Articular chondrocyte of knee joint (primary cell): ENCODE data around the gene PRSS53. TPM values are rescaled to one million over a fixed set of nuclear protein-coding genes. Genes with fewer than 3 reads are reported as not detected.

Source experiments
- total RNA-seq: library from RNA; depleted of rRNA; stranded (reverse); fragments of >200 nt; gene quantifications from 2 replicates; pipeline ENCODE4 v1.2.3, GENCODE V29; 2012

PRSS53 gene
- total RNA-seq = 1.9 and 3.7 TPM in 2 replicates

GRCh38 chr16:31088459-31089183 is at the start of gene PRSS53:
TSS of gene PRSS53 (minus strand) at chr16:31088943. CDS start at chr16:31088809, 134 bp downstream.

GRCh38 chr16:31135535-31136286 is 47.0 kb upstream of the PRSS53 start, which contains the start of gene PRSS8:
TSS of gene PRSS8 (minus strand) at chr16:31135727. CDS start at chr16:31135498, 229 bp downstream.

GRCh38 chr16:31117384-31118222 is 28.9 kb upstream of the PRSS53 start, which contains the start of gene KAT8:
TSS of gene KAT8 (plus strand) at chr16:31117664. CDS start at chr16:31117682, 18 bp downstream.

GRCh38 chr16:31108035-31108793 is 19.5 kb upstream of the PRSS53 start, which contains the start of gene BCKDK:
TSS of gene BCKDK (plus strand) at chr16:31108386. CDS start at chr16:31109224, 838 bp downstream.

GRCh38 chr16:31094424-31095120 is 5.8 kb upstream of the PRSS53 start, which contains the start of gene VKORC1:
TSS of gene VKORC1 (minus strand) at chr16:31094797. CDS start at chr16:31094729, 68 bp downstream.

GRCh38 chr16:31073970-31074813 is 14.6 kb downstream of the PRSS53 start, which contains the start of the genes ZNF646 and ZNF668:
TSS of gene ZNF646 (plus strand) at chr16:31074422. CDS start at chr16:31076325, 1,903 bp downstream.
TSS of gene ZNF668 (minus strand) at chr16:31074240. CDS start at chr16:31064459, 9,781 bp downstream.

Other genes with a start within 250 kb of the PRSS53 start
- gene BCL7C, start 194.9 kb downstream of the PRSS53 start, total RNA-seq = 34.6 and 38.0 TPM in 2 replicates
- gene CTF1, start 192.3 kb downstream of the PRSS53 start, total RNA-seq = 2.4 and 2.6 TPM in 2 replicates
- gene FBXL19, start 165.4 kb downstream of the PRSS53 start, total RNA-seq = 11.5 and 12.0 TPM in 2 replicates
- gene ORAI3, start 139.9 kb downstream of the PRSS53 start, total RNA-seq = 34.4 and 37.7 TPM in 2 replicates
- gene SETD1A, start 131.2 kb downstream of the PRSS53 start, total RNA-seq = 2.5 and 4.0 TPM in 2 replicates
- gene HSD3B7, start 103.7 kb downstream of the PRSS53 start, total RNA-seq = 42.6 and 51.9 TPM in 2 replicates
- gene STX1B, start 78.3 kb downstream of the PRSS53 start, total RNA-seq = 1.4 and 2.1 TPM in 2 replicates
- 21.7 and 26.1 TPM in 2 replicates for gene STX4, start 55.4 kb downstream of the PRSS53 start, total RNA-seq
- gene ZNF668, start 14.7 kb downstream of the PRSS53 start, total RNA-seq = 7.8 and 10.9 TPM in 2 replicates
- gene ZNF646, start 14.5 kb downstream of the PRSS53 start, total RNA-seq = 12.4 and 13.2 TPM in 2 replicates
- 149 and 200 TPM in 2 replicates for gene VKORC1, start 5.9 kb upstream of the PRSS53 start, total RNA-seq
- gene BCKDK, start 19.4 kb upstream of the PRSS53 start, total RNA-seq = 32.0 and 32.5 TPM in 2 replicates
- 26.2 and 27.0 TPM in 2 replicates for gene KAT8, start 28.7 kb upstream of the PRSS53 start, total RNA-seq
- gene PRSS8, start 46.8 kb upstream of the PRSS53 start, total RNA-seq = not detected in 2 replicates
- 0.22 and 0.91 TPM in 2 replicates for gene PRSS36, start 61.1 kb upstream of the PRSS53 start, total RNA-seq
- gene FUS, start 91.2 kb upstream of the PRSS53 start, total RNA-seq = 39.7 and 45.1 TPM in 2 replicates
- 42.3 and 43.9 TPM in 2 replicates for gene PYCARD, start 113.8 kb upstream of the PRSS53 start, total RNA-seq
- gene TRIM72, start 125.2 kb upstream of the PRSS53 start, total RNA-seq = not detected in 2 replicates
- not detected in 2 replicates for gene PYDC1, start 128.2 kb upstream of the PRSS53 start, total RNA-seq
- gene ITGAM, start 171.0 kb upstream of the PRSS53 start, total RNA-seq = not detected in 2 replicates